ENCODE results near the gene NDUFS3.

- TF ChIP-seq CTCF (IDR thresholded peaks at IDR 0.05), result no peak
- TF ChIP-seq POLR2A (IDR thresholded peaks at IDR 0.05), result no peak
- no peak for TF ChIP-seq POLR2AphosphoS5 (IDR thresholded peaks at IDR 0.05)
Observed at GRCh38 chr11:47536915-47537314, 42.0 kb upstream of the NDUFS3 start.
